Neuronal stem cell (in vitro differentiated cells): ENCODE results near the gene MAT1A. TPM values are rescaled to one million over a fixed set of nuclear protein-coding genes. Genes with fewer than 3 reads are reported as not detected.

Source experiments
- DNase-seq: peaks from one replicate; pipeline ENCODE4 v3.0.0-alpha.2; 2013; ENCODE audit warnings: low spot score
- H2AFZ ChIP-seq: one replicate; pipeline ENCODE4 v1.6.1; 2013; ENCODE audit warnings: mild to moderate bottlenecking, low read length, inconsistent platforms
- H2AK5ac ChIP-seq: 2 replicates; pipeline ENCODE4 v1.6.1; 2013; ENCODE audit warnings: low read depth, mild to moderate bottlenecking, inconsistent platforms, low read length, moderate library complexity, mixed read lengths
- H2BK120ac ChIP-seq: 2 replicates; pipeline ENCODE4 v1.6.1; 2013; ENCODE audit warnings: low read depth, mild to moderate bottlenecking, inconsistent platforms, low read length, moderate library complexity, mixed read lengths
- H2BK12ac ChIP-seq: one replicate; pipeline ENCODE4 v1.6.1; 2013; ENCODE audit warnings: low read length, inconsistent platforms
- H2BK15ac ChIP-seq: 2 replicates; pipeline ENCODE4 v1.6.1; 2013; ENCODE audit warnings: mild to moderate bottlenecking, low read length, inconsistent platforms, mixed read lengths
- H2BK5ac ChIP-seq: one replicate; pipeline ENCODE4 v1.6.1; 2013; ENCODE audit warnings: inconsistent platforms, mild to moderate bottlenecking, low read length, moderate library complexity
- H3K14ac ChIP-seq: one replicate; pipeline ENCODE4 v1.6.1; 2013; ENCODE audit warnings: low read length, inconsistent platforms
- H3K18ac ChIP-seq: 2 replicates; pipeline ENCODE4 v1.6.1; 2013; ENCODE audit warnings: low read length, inconsistent platforms
- H3K23ac ChIP-seq: 2 replicates; pipeline ENCODE4 v1.6.1; 2013; ENCODE audit warnings: low read depth, mild to moderate bottlenecking, mixed read lengths, low read length, inconsistent platforms; ENCODE audit not compliant: poor library complexity
- H3K27ac ChIP-seq: replicated peaks from 3 replicates; pipeline ENCODE4 v1.5.1; 2013; ENCODE audit warnings: low read length, inconsistent platforms
- H3K27me3 ChIP-seq, 3 experiments: 2 replicates each; pipeline ENCODE4 v1.6.1; 2013; ENCODE audit warnings: low read length in 3 of 3, mild to moderate bottlenecking in 2 of 3, inconsistent platforms in 1 of 3, low read depth in 1 of 3, mixed read lengths in 1 of 3, moderate library complexity in 1 of 3; ENCODE audit not compliant: control insufficient read depth in 3 of 3, insufficient read depth in 3 of 3
- H3K36me3 ChIP-seq, 2 donors: replicated peaks in 1 of 2; 2 replicates each; pipeline ENCODE4 v1.6.1; 2013; ENCODE audit warnings: low read length in 2 of 2; ENCODE audit not compliant: control insufficient read depth in 2 of 2, insufficient read depth in 2 of 2
- H3K4ac ChIP-seq: 2 replicates; pipeline ENCODE4 v1.6.1; 2013; ENCODE audit warnings: inconsistent platforms, mild to moderate bottlenecking, low read length, moderate library complexity
- H3K4me1 ChIP-seq, 2 donors: 1 replicate in 1 of 2; 2 replicates in 1 of 2; pipeline ENCODE4 v1.6.1; 2013; ENCODE audit warnings: low read length in 2 of 2, low read depth in 1 of 2; ENCODE audit not compliant: control insufficient read depth in 2 of 2, insufficient read depth in 1 of 2
- H3K4me2 ChIP-seq: one replicate; pipeline ENCODE4 v1.6.1; 2013; ENCODE audit warnings: mild to moderate bottlenecking, low read length, inconsistent platforms; ENCODE audit not compliant: insufficient read depth, poor library complexity, severe bottlenecking
- H3K4me3 ChIP-seq, 2 donors: 2 replicates each; pipeline ENCODE4 v1.5.1; 2013; ENCODE audit warnings: low read length in 2 of 2, mild to moderate bottlenecking in 2 of 2, inconsistent platforms in 1 of 2, moderate library complexity in 1 of 2
- H3K79me1 ChIP-seq: one replicate; pipeline ENCODE4 v1.6.1; 2013; ENCODE audit warnings: low read depth, mild to moderate bottlenecking, inconsistent platforms, low read length, moderate library complexity
- H3K9ac ChIP-seq: one replicate; pipeline ENCODE4 v1.6.1; 2013; ENCODE audit warnings: mild to moderate bottlenecking, low read depth, low read length, inconsistent platforms; ENCODE audit not compliant: poor library complexity
- H3K9me3 ChIP-seq, 2 donors: replicated peaks in 1 of 2; 2 replicates each; pipeline versions ENCODE3 to v1.6.1; 2013; ENCODE audit warnings: low read length in 2 of 2, mild to moderate bottlenecking in 2 of 2, inconsistent platforms in 1 of 2, low read depth in 1 of 2, mixed read lengths in 1 of 2, moderate library complexity in 1 of 2; ENCODE audit not compliant: control insufficient read depth in 2 of 2, insufficient read depth in 1 of 2
- H4K8ac ChIP-seq: one replicate; pipeline ENCODE4 v1.6.1; 2013; ENCODE audit warnings: low read depth, mild to moderate bottlenecking, inconsistent platforms, low read length, moderate library complexity
- H4K91ac ChIP-seq: one replicate; pipeline ENCODE4 v1.6.1; 2013; ENCODE audit warnings: low read length, low read depth, mild to moderate bottlenecking, inconsistent platforms; ENCODE audit not compliant: poor library complexity
- WGBS, 2 donors: extraction: QIAGEN DNeasy Blood & Tissue Kit; methylation state at CpG; one replicate each; pipeline ENCODE4 v1.1.7; 2013; ENCODE audit warnings: missing lambda C conversion rate in 2 of 2, mixed read lengths in 1 of 2; ENCODE audit not compliant: insufficient read length in 2 of 2, insufficient replicate concordance in 1 of 2; ENCODE audit errors: extremely low coverage in 2 of 2; 5-methylcytosine and 5-hydroxymethylcytosine counted together
- polyA plus RNA-seq, 2 experiments: library from polyadenylated mRNA; stranded (reverse); fragments of 200-250 nt; gene quantifications; one replicate each; pipeline ENCODE4 v1.2.3, GENCODE V29; 2013

The MAT1A gene
- polyA plus RNA-seq (2013, experiment 1 of 2): 0.11 TPM
- 0.18 TPM for polyA plus RNA-seq (2013, experiment 2 of 2)

DNA sequence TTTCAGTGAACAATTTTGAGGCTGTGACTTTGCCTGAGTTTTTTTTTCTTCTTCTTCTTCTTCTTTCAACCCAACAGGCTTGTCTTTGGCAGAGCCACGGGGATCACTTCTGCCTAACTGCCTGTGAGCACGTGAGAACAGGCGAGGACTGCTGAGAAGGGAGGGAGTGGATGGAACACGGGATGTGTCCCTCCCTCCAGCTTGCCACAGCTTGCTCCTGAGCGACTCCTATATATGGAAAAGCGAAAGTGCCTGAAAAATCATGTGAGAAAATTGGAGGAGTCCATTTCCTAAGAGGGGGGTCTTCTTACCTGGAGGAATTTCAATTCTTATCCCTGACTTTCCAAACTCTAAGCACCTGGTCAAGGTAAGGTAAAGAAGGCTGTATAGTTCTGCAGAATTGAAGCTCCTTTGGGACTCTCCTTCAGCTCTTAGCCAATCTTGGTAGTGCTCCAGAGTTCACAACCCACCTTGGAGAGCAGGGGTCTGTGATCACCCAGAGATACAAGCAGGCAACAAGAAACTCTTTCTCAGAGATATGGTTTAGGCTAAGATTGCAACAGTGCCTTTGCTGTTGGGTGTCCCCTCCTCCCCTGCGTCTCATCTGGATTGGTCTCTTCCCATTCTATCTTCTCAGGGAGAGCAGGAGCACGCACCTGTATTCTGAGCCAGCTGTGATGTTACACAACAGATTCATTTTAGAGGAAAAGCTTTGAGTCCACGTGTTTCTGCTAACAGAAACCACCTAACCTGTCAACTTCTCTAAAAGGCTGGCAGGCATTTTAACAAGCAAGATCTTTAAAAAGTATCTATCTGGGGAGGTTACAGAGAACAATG, at the start of gene MAT1A:
Gene MAT1A (minus strand): TSS at position 208 of the 837 bp plus-strand sequence. CDS start 235 bp downstream, outside the sequence.
- Histone ChIP-seq H2BK15ac (no peak within 1 kb of the TSS), H3K14ac (no peak within 1 kb of the TSS), H2AFZ (peak within 1 kb of the TSS; percentile 64), H2BK120ac (no peak within 1 kb of the TSS), H3K4me2 (no peak within 1 kb of the TSS), H3K18ac (no peak within 1 kb of the TSS), H4K91ac (no peak within 1 kb of the TSS), H3K36me3 (no peaks in the 10 kb centered on the region), H2AK5ac (no peak within 1 kb of the TSS), H3K27me3 (peaks cover 0 to 8% (median 0%) of the 10 kb centered on the region in 3 experiments), H3K4me3 (no peak within 1 kb of the TSS), H3K4ac (no peak within 1 kb of the TSS), H2BK12ac (no peak within 1 kb of the TSS), H3K4me1 (no peaks in the 10 kb centered on the region), H4K8ac (no peak within 1 kb of the TSS), H3K9ac (no peak within 1 kb of the TSS), H3K79me1 (no peaks in the 10 kb centered on the region), H3K27ac (no peak within 1 kb of the TSS), H3K9me3 (no peaks in the 10 kb centered on the region), H3K23ac (no peak within 1 kb of the TSS), H2BK5ac (no peak within 1 kb of the TSS)
- DNase-seq: no peak
- no CpG with 5 or more reads among the region's 9 CpGs for WGBS, 2 donors

DNA sequence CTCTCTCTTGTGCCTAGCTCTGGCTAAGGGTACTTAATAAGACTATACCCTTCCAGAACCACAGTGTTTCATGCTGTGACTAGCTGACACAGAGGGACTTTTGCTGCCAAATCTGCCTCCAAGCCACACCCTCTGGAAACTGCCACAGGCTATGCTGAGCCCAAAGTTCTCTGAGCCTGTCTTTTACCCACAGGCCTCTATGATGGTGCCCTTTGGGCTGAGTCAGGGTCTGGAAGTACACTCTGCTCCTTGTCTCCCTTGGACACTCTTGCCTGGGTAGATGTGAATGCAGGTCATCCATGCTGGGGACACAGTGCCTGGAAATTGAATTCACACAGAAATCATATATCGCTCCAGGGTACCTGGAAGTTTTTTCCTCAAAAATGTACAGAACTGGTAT, 44.5 kb upstream of the MAT1A start:
- no peak for DNase-seq
- H3K9me3 ChIP-seq: no peaks in the 10 kb centered on the region
- no peak overlapping the region for H3K4me2 ChIP-seq
- H2BK15ac ChIP-seq: no peak overlapping the region
- no peak overlapping the region for H2BK5ac ChIP-seq
- H3K23ac ChIP-seq: no peak overlapping the region
- no peak overlapping the region for H2AK5ac ChIP-seq
- H3K4me3 ChIP-seq: no peak overlapping the region
- no peak overlapping the region for H4K91ac ChIP-seq
- H3K18ac ChIP-seq: no peak overlapping the region
- no peak overlapping the region for H2AFZ ChIP-seq
- no peak overlapping the region for H3K27ac ChIP-seq
- no peak overlapping the region for H3K9ac ChIP-seq
- no peak overlapping the region for H2BK120ac ChIP-seq
- no peak overlapping the region for H3K14ac ChIP-seq
- no peak overlapping the region for H4K8ac ChIP-seq
- no peaks in the 10 kb centered on the region for H3K79me1 ChIP-seq
- H2BK12ac ChIP-seq: no peak overlapping the region
- H3K4me1 ChIP-seq: no peaks in the 10 kb centered on the region
- H3K36me3 ChIP-seq: no peaks in the 10 kb centered on the region
- peaks cover 0 to 10% (median 0%) of the 10 kb centered on the region in 3 experiments for H3K27me3 ChIP-seq
- no peak overlapping the region for H3K4ac ChIP-seq
- WGBS, 2 donors: no CpG with 5 or more reads among the region's 1 CpG

GRCh38 chr10:80324891-80325364, 35.5 kb upstream of the MAT1A start:
- H2BK5ac ChIP-seq: no peak overlapping the region
- H3K4me2 ChIP-seq: no peak overlapping the region
- H4K91ac ChIP-seq: no peak overlapping the region
- no peak overlapping the region for H2AFZ ChIP-seq
- peaks cover 2 to 7% of the 10 kb centered on the region in 2 donors for H3K4me1 ChIP-seq
- no peaks in the 10 kb centered on the region for H3K36me3 ChIP-seq
- H3K27ac ChIP-seq: no peak overlapping the region
- no peak overlapping the region for H2BK120ac ChIP-seq
- no peaks in the 10 kb centered on the region for H3K9me3 ChIP-seq
- H3K4me3 ChIP-seq: no peak overlapping the region
- H2AK5ac ChIP-seq: no peak overlapping the region
- DNase-seq: no peak
- H4K8ac ChIP-seq: no peak overlapping the region
- no peak overlapping the region for H3K18ac ChIP-seq
- H2BK12ac ChIP-seq: no peak overlapping the region
- H3K9ac ChIP-seq: no peak overlapping the region
- no peaks in the 10 kb centered on the region for H3K79me1 ChIP-seq
- H2BK15ac ChIP-seq: no peak overlapping the region
- H3K23ac ChIP-seq: no peak overlapping the region
- H3K27me3 ChIP-seq: peaks cover 0 to 3% (median 0%) of the 10 kb centered on the region in 3 experiments
- no CpG with 5 or more reads among the region's 6 CpGs for WGBS, 2 donors
- H3K4ac ChIP-seq: no peak overlapping the region
- no peak overlapping the region for H3K14ac ChIP-seq

DNA sequence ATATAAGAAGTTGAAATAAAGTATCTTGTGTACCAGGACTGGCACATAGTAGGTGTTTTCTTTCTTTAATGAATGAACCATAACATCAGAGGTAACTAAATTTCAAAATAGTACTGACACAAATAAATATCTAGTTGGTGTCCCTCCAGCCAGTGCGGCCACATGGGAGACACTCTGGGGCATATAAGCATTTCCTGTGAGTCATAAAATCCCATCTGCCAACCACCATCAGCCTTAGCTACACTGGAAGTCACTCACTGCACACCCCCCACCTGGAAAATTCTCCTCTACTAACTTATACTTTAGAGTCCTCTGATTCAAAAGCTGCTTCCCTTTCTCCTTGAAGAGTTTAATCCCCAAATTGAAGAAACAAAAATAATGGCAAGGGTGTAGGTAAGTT, 34.6 kb upstream of the MAT1A start:
- WGBS, 2 donors: no CpG with 5 or more reads among the region's 1 CpG
- no peak overlapping the region for H2AK5ac ChIP-seq
- no peak overlapping the region for H3K4me2 ChIP-seq
- no peak overlapping the region for H3K23ac ChIP-seq
- H4K8ac ChIP-seq: no peak overlapping the region
- H3K9ac ChIP-seq: no peak overlapping the region
- peaks cover 2 to 7% of the 10 kb centered on the region in 2 donors for H3K4me1 ChIP-seq
- H2BK120ac ChIP-seq: no peak overlapping the region
- peaks cover 0 to 3% (median 0%) of the 10 kb centered on the region in 3 experiments for H3K27me3 ChIP-seq
- no peak overlapping the region for H2BK15ac ChIP-seq
- no peaks in the 10 kb centered on the region for H3K9me3 ChIP-seq
- H3K79me1 ChIP-seq: no peaks in the 10 kb centered on the region
- DNase-seq: no peak
- H3K4ac ChIP-seq: no peak overlapping the region
- H3K18ac ChIP-seq: no peak overlapping the region
- H2BK12ac ChIP-seq: no peak overlapping the region
- H2BK5ac ChIP-seq: no peak overlapping the region
- no peak overlapping the region for H4K91ac ChIP-seq
- no peak overlapping the region for H2AFZ ChIP-seq
- H3K27ac ChIP-seq: no peak overlapping the region
- no peaks in the 10 kb centered on the region for H3K36me3 ChIP-seq
- H3K4me3 ChIP-seq: no peak overlapping the region
- no peak overlapping the region for H3K14ac ChIP-seq
